NCI-H1694 (cell line): ENCODE measurements around the gene CTNND2.

Experiments
- DNase-seq: peaks from one replicate; lab custom pipeline; 2025; lab: John Stamatoyannopoulos, UW

CTNND2 gene

DNA sequence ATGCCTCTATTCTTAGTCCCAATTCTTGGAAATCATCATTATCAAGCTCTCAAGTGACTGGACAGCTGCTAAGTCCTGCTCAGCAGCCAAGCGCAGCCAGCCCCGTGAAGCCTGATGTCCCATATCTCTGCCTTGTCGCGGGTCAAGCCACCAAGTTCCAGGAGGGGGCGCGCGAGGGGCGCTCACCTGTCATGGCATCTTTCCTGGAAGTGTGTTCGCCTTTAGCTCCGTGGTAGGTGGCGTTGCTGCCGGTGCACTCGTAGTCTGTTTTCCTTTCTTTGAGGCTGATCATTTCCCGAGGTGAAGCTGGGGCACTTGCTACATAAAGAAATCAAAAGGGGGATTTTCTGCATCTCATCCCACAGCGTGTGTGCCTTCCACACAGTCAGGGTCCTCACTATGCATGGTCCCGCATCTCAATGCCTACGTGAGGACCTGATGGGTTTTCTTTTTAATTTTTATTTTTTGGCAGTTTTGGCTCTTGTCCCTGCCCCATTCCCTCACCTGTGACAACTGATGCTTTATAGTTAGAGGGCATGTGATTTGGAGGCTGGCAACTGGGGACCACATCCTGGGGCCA is 916.2 kb downstream of the CTNND2 start:
- DNase-seq: peak; percentile 70

DNA sequence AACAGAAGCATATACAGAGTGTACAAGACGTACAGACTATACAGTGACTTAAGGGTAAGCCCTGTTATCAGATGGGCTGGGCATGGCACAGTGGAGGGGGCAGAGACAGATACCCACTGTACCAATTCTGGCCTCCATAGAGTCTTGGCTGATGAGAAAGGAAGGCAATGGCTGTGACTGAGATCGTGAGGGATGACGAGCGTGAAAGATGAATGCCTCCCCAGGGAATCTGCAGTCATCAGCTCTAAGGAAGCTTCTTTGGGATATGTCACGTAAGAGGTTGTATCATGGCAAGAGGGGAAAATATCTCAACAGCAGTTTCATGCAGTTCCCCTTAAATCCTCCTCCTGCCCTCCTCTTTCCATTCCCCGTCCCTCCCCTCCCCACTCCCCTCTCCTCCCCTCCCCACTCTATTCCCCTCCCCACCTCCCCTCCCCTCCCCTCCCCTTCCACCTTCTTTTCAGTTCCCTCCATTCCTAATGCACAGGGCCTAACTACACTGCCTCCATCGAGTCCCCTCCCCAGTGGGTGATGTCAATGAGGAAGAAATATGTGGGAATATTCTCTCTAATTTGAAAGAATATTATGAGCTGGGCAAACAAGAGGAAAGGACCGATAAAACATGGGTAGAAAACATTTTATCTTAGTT is 916.8 kb downstream of the CTNND2 start:
- no peak for DNase-seq

DNA sequence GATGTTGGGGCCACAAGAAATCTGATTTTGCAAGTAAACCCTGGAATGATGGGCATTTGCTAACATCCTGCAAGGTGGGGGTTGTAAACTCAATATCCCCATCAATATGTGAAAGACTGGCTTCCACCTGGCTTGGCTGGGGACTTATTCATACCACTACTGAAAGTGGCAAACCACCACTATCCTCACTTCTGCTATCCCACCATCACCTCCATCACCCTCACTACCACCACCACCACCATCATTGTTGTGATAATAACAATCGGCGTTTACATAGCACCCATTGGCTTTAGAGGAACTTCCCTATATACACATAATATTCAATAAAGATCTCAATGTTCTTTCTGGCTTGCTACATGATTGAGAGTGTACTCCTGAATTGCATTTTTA is 918.5 kb downstream of the CTNND2 start:
- DNase-seq: no peak

DNA sequence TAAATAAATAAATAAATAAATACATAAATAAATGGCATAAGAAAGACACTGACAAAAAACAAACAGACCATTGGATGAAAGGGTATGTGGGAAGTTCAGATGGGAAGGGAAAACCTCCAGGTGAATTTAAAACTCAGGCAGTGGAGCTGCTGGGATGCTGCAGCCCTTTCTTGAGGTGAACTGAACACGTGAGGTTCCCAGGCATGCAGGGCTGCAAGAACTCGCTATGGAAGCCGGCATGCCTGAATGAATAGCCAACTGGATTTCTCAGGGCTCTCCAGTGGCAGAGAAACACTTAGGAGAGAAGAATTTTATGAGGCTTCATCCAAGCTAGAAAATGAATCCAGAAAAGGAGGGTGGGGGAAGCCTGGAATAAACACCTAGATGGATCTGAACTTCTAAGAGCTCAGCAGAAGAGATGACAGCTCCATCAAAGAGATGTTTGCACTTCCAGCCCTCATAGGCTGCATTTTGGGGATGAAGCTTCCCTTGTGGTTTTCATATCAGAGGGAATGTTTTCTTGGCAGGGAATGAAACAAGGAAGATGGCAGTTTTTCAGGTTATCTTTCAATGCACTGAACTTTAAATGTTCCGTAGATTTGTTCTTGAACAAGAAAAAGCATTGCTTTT is 919.0 kb downstream of the CTNND2 start:
- DNase-seq: no peak

DNA sequence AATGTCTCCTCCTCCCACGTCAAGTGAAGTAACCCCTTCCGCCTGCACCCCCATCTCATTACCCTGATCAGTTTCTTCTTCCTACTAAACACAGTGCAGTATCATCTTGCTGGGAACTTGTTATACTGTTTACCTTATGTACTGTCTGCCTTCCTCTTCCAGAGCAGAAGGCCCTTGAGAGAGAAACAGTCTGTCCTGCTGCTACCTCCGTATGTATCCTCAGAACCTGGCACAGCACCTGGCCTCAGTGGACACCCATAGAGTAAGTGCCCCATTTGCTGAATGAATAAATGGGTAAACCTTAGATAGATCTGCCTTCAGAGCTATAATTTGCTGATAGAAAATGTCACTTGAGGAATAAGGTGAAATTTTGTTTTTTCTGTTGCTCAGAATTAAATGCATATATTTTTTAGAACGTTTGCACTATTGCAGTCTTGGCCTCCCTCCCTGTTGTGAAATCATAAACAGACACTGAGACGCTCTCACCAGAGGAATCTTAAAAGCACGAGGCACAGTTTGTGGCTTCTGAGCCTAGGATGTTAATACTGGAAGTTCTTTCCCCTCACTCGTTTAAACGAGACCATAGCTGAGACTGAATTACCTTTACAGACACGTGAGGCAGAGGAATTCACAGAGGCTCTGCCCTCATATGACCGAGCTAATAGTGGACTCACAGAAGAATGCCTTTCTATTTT is 920.1 kb downstream of the CTNND2 start:
- DNase-seq: no peak

DNA sequence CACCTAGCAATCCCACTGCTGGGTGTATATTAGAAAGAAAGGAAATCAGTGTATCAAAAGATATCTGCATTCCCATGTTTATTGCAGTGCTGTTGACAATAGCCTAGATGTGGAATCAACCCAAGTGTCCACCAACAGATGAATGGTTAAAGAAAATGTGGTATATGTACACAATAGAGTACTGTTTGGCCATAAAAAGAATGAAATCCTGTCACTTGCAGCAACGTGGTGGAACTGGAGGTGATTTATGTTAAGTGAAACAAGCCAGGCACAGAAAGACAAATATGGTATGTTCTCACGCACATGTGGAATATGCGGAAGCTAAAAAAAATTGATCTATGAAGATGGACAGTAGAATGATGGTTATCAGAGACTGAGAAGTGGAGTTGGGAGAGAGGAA is 921.6 kb downstream of the CTNND2 start:
- no peak for DNase-seq

DNA sequence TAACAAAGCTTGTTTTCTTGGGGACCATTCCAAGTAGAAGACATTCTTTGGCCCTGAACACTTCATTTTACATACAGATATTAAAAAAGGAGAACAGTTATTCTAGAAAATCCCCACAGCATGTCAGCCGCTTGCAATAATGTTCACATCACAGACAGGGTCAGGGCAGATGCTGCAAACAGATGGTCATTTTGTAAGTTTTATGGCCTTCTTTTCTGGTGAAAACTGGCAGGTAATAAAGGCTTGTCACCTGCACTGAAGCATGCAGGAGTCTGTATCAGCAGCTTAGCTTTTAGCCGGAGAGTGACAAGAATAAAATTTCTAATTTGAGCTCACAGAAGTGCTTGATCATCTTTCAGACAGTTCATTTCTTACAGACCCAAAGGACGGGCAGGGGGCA is 922.3 kb downstream of the CTNND2 start:
- no peak for DNase-seq

DNA sequence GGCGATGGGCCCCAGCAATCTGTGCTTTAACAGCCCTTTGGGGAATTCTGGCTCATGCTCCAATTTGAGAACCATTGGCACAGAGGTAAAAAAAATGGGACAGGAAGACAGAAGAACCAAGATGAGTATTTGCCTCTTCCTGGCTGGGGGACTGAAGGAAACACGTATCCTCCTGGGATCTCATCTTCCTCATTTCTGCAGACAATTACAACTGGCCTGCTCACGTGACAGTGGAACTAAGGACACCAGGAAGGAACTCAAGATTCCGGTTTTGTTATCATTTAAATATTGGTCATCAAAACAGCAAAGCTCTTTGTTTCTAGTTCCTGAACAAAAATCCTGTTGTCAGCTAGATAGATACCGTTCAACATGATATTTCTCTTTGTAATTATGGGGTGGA is 927.2 kb downstream of the CTNND2 start:
- no peak for DNase-seq

DNA sequence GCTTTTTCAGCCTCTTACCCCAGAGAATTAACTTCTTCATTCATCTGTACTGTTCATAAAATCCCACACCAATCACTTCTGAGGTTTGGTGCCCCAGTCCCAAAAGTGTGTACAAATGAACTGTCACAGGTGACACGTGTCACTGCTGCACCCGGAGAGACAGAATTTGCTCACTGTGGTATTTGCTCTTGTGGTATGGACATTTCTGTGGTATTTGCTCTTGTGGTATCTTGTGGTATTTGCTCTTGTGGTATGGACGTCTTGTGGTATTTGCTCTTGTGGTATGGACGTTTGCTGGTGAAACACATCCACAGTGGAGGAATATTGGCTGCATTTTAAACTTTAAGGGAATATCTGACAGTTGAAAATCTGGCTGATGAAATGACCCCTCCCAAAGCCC is 928.3 kb downstream of the CTNND2 start:
- DNase-seq: no peak

DNA sequence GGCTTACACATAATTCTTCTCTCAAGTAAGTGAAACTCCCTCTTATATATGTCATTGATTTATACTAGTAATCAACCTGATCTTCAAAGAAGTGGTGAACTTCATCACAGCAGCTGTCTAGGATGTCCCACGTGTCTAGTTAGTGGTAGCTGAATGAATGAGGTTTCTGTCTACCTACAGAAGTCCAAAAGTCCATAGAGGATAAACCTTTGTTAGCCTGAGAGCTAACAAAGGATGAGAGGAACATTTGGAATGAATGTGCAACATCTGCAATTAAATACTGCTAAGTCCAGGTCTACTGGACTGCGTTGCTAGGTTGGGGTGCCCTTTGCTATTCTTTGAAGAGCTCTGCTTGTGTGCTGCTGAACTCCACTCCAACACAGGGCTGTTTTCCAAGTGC is 929.4 kb downstream of the CTNND2 start:
- no peak for DNase-seq

DNA sequence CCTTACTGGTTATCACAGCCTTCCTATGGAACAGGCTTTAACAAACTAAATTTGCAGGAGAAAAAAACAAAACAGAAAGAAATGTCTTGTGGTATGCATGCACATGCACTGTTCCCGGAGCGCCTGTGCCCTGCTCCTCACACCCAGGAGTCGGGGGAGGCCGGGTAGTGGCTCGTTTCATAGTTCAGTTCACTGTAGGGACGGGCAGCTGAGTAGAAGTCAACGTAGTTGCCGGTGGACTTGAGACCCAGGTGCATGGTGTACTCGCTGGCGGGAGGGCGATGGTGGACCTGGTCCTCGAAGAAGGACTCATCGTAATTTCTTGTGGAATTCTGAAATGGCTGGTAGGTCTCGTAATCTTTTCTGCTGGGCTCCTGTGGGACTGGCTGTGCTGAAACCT is 930.9 kb downstream of the CTNND2 start:
- no peak for DNase-seq

DNA sequence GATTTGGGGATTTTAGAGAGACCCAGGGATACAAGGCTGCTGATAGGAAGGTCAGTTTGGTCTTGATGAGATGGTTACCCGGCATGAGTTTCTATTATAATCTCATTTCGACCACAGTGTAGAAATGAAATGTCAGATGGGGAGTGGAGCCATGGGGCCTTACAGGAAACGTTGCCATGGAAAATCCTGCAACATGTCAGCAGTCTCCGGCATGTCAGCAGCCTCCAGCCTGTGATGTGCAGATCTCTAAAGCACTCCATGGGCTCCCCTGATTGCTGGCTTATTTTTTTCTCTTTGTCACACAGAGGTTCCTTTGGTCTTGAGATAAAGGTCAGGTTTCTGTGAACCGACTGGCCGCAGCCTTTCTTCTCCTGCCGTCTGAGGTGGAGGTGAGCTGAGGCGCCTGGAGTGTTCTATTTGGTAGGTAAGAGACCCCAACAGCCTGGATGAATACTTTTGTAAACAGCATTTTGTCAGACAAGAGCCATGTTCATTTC is 934.5 kb downstream of the CTNND2 start:
- no peak for DNase-seq

DNA sequence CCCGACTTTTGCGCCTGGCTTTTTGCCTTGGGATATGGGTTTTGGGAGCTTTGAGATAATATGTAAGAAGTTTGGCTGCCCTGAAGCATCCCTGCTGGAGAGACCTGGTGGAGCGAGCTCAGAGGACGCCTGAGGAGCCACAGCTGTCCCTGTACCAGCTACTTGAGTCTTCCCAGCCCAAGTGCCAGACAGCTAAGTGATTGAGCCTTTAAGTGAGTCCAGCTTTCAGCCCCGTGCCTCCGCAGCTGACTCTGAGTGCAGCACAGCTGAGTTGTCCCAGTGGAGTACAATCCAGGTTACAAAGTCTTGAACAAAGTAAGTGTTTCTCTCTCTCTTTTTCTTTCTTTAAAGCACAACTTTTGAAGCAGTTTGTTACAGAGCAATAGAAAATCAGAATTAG is 939.4 kb downstream of the CTNND2 start:
- DNase-seq: no peak

DNA sequence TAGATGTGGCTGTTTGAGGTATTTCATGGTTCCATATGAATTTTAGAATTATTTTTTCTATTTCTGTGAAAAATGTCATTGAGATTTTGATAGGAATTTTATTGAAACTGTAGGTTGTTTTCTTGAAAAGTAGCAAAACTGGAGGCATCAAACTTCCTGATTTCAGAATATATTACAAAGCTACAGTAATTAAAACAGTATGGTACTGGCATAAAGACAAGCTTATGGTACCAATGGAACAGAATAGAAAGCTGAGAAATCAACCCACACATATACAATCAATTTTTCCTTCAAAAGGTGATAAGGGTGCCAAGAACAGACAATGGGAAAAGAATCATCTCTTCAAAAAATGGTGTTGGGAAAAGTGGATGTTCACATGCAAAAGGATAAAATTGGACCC is 945.5 kb downstream of the CTNND2 start:
- no peak for DNase-seq

DNA sequence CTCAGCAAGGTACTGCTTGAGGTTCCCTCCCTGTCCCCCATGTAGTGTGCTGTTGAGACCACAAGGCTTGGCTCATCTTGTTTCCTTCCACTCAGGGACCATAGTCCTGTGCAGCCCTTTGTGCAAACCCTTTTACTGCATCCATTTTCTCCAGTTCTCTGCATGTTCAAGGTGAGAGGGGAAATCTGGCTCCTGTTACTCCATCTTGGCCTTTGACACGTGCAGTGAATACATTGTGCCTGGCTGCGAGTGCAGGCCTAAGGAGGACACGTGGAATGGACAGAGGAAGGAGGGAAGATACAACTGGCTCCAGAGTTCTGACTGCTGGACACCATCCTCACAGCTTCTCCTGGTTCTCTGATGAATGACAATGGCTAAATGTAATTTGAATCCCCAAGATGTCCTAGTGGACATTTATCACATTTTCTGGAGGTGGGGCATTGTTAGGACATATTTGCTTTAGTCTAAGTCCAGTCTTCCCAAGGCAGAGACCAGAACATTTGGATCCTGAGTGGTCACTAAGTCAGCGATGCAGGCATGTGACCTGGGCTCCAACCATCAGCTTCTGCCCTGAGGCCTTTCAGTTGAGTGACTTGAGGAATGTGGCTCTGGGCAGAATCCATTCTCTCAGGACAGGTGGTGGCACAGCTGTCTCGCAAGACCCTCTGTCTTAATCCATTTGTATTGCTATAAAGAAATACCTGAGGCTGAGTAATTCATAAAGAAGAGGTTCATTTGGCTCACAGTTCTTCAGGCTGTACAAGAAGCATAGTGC is 954.2 kb downstream of the CTNND2 start:
- DNase-seq: no peak

DNA sequence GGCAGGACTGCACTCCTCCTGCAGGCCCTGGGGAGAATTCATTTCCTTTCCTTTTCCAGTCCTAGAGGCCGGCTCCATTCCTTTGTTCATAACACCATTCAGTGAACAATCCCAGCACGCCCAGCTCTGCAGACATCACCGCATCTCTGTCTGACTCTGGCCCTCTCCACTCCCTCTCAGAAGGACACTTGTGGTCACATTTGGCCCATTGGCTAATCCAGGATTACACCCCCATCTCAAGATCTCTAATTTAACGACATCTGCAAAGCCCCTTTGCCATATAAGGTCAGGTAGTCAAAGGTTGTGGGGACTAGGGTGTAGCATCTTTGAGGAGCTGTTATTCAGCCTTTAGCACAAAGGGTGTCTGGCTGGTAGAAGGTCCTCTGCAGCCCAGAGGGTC is 958.2 kb downstream of the CTNND2 start:
- no peak for DNase-seq

DNA sequence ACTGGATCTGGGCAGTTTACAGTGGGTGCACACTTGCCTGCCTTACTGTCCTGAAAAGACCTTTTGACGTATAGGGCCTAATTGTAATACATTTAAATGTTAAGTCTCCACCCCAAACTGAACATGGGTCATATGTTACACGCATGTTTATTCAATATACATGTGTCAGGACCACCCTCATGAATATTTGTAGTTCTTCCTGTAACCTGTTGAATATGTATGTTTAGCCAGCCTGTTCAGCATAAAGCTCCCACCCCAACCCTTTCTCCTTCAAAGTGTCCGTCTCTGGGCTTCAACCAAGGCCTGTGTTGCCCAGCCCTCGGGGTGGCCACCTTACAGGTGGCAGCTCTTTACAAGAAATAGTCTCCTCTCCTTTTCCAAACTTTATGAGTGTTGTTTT is 962.3 kb downstream of the CTNND2 start:
- DNase-seq: no peak

DNA sequence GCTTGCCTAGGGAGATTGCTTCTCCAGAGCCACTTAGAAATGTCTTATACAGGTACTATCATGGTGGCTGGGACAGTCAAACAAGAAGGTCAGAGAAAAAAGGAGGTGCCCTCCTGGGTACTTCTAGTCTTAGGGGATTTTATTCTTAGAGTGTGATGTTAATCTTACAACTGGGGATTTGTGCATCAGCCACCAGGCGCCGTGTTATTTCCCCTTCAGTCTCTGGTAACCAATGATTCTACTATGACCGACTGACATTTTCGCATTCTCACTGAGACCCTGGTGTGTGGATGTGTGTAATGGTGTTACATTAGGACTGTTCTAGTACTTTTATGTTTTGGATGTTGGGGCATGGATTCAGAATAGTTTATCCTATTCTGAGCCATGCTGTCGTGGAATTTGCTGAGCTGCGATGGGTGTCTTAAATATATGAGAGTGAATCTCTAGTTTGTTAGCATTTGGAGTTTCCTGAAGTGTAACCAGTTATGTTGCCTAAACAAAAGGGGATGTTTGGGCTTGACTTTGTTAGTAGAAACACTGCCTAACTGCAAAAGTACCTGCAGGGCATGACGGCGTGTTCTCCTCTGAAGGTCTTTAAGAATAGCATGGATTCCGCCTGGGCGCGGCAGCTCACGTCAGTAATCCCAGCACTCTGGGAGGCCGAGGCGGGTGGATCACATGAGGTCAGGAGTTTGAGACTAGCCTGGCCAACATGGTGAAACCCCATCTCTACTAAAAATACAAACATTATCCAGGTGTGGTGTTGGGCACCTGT is 968.0 kb downstream of the CTNND2 start:
- DNase-seq: no peak

DNA sequence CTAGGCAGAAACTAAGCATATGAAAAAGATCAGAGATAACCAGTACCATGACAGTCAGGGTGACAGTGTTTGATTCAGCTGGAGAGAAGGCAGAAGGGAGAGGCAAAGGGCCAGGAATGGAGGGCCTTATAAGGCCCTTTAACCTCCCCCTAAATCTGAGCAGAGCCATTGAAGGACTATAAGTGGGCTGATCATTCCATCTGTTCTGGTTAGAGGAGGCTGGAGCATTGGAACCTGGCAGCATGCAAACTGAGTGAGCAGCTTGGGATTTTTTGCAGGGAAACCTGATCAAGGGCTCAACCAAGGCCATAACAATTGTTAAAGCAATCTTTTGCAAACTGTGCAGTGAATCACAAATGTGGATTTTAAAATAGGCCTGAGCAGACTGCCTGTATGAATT is 968.7 kb downstream of the CTNND2 start:
- DNase-seq: peak; percentile 63

DNA sequence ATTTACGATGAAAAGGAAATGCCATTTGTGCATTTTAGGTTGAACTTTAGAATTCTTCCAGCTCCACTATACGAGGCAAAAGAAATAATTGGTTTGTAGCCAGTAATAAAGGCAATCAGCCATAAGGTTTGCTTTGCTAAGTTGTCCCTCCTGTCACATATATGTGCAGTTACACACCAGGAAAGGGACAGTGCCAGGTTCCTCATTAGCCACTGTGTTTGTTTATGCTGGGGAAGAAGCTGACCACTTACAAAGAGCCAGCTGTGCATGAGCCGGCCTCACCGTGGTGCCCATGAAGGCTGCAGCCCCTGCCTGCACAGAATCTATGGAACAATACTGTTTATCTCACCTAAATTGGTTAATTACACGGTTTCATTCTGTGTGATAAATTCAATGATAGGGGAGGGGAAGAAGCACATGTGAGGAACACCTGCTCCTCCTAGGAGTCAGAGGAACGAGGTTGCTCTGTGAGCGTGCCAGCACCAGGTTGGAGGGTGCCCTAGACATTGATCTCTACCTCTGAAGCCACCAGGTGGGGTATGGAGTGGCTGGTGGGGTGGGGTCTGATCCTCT is 969.4 kb downstream of the CTNND2 start:
- peak; percentile 54 for DNase-seq

DNA sequence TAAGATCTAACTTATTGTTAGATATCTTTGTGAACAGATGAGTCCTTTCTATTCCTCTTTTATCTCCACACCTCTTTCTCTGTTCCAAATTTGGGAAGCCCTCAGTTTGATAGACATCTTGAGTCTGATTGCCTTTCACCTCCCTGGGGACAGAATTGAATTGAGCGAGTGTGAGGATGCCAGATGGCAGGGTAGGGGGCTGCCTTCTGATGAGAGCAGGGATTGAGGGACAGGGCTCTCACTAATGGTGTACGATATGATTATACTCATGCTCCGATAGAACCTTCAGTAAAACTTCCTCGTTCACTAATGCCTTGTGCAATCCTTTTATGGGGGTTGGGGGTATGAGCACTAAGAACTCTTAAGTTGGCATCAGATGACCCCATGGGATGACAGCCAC is 971.1 kb downstream of the CTNND2 start:
- DNase-seq: no peak
